Stimulated activated CD4-positive, alpha-beta T cell treated with anti-CD3 and anti-CD28 coated beads, Interleukin-12 subunit alpha, Interleukin-12 subunit beta, amount 100 ng/mL, for 24 hours (primary cell): ENCODE measurements around the gene EXOC7.

Source experiments
- DNase-seq, 2 experiments: peaks; one replicate each; pipeline ENCODE4 v3.0.0-alpha.2; 2020; ENCODE audit warnings: low read depth in 2 of 2

Gene EXOC7

GRCh38 chr17:76120658-76121008, 17.0 kb upstream of the EXOC7 start:
- DNase-seq, result no peak

GRCh38 chr17:76119409-76120371, 16.1 kb upstream of the EXOC7 start:
- no peak for DNase-seq

- DNase-seq, result no peak
Observed at GRCh38 chr17:76115138-76115754, 11.7 kb upstream of the EXOC7 start.

DNA sequence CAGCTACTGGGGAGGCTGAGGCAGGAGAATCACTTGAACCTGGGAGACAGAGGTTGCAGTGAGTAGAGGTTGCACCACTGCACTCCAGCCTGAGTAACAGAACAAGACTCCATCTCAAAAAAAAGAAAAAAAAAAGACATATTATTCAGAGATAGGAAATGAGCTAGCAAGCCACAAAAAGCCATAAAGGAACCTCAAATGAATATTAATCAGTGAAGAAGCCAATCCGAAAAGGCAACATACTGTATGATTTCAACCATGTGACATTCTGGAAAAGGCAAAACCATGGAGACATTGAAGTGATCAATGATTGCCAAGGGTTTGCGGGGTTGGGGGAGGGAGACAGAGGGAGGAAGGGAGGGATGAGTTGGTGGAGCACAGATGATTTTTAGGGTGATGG, 8.4 kb upstream of the EXOC7 start:
- no peak for DNase-seq

GRCh38 chr17:76107509-76107908, 3.9 kb upstream of the EXOC7 start:
- DNase-seq, result no peak

GRCh38 chr17:76106703-76107102, 3.1 kb upstream of the EXOC7 start:
- DNase-seq, result no peak

- no peak for DNase-seq
Observed at GRCh38 chr17:76104896-76105231, 1.3 kb upstream of the EXOC7 start.

DNA sequence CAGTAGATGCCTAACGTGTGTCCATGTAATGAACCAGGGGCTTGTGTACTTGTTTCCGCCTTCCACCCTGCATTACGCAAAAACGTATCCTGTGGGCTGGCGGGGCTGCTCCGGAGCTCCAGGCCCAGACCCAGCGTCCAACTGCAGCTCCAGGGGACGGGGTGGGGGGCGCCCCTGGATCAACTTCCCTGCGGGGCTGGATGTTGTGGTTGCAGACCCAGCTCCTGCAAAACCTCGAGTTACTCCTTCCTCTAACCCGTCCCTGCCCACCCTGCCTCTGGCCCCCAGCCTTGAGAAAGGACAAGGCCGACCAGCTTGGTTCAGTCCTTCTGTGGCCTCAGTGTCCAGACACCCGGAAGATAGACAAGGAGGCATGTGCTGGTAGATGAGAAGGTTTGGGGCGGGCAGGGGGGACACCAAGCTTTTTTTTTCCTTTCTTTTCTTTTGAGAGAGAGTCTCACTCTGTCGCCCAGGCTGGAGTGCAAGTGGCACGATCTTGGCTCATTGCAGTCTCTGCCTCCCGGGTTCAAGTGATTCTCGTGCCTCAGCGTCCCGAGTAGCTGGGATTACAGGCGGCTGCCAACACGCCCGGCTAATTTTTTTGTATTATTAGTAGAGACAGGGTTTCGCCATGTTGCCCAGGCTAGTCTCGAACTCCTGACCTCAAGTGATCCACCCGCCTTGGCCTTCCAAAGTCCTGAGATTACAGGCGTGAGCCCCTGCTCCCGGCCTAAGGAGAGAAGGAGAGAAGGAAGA, 731 bp upstream of the EXOC7 start:
- DNase-seq, result no peak

GRCh38 chr17:76102944-76103273, 678 bp downstream of the EXOC7 start:
- no peak for DNase-seq

DNA sequence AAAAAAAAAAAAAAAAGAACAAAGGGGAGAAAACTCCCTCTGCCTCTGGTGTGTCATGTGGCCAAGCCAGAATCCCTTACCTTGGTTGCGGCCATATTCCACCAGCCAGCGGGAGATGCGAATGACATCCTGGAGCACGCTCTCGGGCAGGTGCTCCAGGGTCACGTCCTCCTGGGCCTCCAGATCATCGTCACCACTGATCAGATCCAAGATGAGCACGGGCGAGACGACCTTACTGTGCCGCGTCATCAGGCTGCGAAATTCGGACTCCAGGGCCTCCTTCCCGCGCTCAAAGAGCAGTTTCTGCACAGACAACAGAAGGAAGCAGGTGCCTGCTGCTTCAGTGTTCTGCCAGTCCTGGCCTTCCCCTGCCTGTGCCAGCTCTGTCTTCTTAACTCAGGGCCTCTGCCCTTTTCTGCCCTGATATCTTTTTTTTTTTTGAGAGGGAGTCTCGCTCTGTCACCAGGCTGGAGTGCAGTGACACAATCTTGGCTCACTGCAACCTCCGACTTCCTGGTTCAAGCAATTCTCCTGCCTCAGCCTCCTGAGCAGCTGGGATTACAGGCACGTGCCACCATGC, 5.8 kb downstream of the EXOC7 start:
- DNase-seq, result no peak

- DNase-seq, result no peak
Observed at GRCh38 chr17:76095943-76096342, 7.6 kb downstream of the EXOC7 start.

DNA sequence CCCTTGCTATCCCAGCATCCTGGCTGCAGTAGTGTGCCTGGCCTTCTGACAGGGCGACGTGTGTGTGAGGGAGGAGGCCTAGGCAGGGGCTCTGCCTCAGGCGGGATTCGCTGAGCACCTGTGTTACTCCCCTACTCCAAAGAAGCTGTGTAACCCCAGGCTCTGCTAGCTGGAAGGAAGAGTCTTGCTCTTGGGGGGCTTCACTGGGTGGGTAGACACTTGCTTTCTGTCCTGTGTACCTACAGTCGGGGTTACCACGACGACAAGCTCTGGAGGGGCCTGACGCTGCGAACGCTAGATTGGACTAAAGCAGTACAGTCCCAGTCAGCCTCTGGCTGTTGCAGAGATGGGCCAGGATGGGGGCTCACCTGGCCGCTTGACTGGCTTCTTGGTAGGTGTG, 9.5 kb downstream of the EXOC7 start:
- DNase-seq, result no peak

GRCh38 chr17:76092526-76093413, 10.8 kb downstream of the EXOC7 start:
- DNase-seq, result no peak

- no peak for DNase-seq
Observed at GRCh38 chr17:76091526-76092286, 11.9 kb downstream of the EXOC7 start.

- DNase-seq, result no peak
Observed at GRCh38 chr17:76090517-76091129, 13.0 kb downstream of the EXOC7 start.

DNA sequence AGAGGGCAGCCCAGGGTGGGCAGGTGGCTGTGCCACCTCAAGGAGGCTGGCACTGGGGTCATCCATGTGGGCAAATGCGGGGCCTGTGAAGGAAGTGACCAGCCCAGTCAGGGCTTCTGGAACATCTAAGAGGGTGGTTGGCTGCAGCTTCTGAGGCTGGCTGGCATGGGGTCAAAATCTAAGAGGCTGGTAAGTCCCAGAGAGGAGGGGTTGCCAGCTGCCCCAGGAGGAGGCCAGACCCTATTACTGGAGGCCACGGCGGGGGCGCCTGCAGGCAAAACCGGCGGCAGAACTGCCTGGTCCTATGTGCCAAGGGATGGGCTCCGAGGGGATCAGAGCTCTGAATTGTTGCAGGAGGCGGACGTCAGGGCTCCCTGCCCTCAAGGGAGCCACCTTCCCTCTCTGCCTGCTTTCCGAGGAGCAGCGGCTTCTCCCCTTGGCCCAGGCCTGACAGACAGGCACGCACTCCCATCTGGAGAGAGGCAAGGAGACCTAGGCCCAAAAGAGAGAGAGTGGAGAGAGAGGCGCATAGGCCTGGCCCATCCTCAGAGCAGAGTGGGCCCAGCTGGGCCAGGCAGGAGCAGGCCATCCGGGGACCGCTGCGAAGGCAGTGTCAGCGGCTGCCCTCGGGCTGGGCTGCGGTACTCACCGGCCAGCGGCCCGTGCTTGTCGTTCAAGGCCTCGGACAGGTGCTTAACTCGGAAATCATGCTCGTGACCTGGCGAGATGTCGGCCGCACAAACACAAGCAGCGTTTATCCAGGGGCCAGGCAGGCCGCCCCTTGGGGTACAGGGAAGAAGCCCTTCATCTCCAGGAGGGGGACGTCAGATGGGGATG, 13.7 kb downstream of the EXOC7 start:
- DNase-seq, result no peak

DNA sequence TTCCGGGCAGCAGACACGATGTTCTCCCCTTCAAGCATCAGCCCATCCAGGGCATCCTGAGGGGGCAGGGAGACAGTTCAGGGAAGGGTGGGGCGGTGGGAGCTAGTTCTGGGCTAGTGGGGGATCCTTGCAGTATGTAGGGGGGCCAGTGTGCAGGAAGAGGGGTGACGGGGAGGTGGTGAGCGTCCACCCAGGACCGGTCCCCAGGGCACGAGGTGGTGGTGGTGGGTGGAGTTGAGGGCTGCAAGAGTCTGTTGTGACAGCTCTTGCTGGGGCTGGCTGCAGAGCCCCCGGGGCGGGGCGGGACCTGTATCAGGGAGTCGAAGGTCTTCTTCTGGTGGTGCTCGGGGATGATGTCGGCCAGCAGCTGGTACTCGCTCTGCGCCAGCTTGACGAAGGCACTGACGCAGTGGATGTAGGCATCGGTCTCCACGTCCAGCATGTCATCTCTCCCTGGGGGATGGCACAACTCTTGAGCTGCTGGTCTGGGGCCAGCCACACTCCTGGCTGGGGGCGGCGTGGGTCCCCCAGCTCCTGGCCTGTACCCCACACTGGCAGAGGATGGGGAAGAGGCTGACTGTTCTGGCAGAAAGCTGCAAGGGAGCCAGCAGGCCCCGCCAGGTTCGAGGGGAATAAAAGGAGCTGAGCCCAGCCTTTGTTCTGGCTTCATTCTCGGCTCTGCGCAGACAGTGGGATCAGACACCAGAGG, 14.6 kb downstream of the EXOC7 start:
- no peak for DNase-seq

GRCh38 chr17:76088041-76088867, 15.3 kb downstream of the EXOC7 start:
- no peak for DNase-seq
